Epidermal melanocyte (primary cell): ENCODE results near the gene USP17L11.
"Not testable (repeated sequence)": the region's sequence is repeated elsewhere in the genome, so short reads cannot be mapped to it uniquely, and the experiment has no call there.

Experiments
- DNase-seq: peaks from one replicate; pipeline ENCODE4 v3.0.0; 2011; ENCODE audit warnings: low spot score; ENCODE audit not compliant: insufficient read length

Gene USP17L11

GRCh38 chr4:9215105-9215504 lies at the start of gene USP17L11:
Gene USP17L11, plus strand, starts transcription at chr4:9215405. Its CDS starts 0 bp downstream, at chr4:9215405.
- DNase-seq: not testable (repeated sequence)

GRCh38 chr4:9165990-9166389 lies 49.2 kb upstream of the USP17L11 start:
- DNase-seq: not testable (repeated sequence)

- not testable (repeated sequence) for DNase-seq
Observed at GRCh38 chr4:9169791-9170459, 45.3 kb upstream of the USP17L11 start, which contains the start of gene FAM90A26. Gene FAM90A26, plus strand, starts transcription at chr4:9170409. Its CDS starts 2,764 bp downstream, at chr4:9173173.

GRCh38 chr4:9210357-9210756 lies 4.8 kb upstream of the USP17L11 start, which contains the start of gene USP17L10:
Gene USP17L10, plus strand, starts transcription at chr4:9210657. Its CDS starts 0 bp downstream, at chr4:9210657.
- not testable (repeated sequence) for DNase-seq

- DNase-seq: not testable (repeated sequence)
Observed at GRCh38 chr4:9214701-9215100, 504 bp upstream of the USP17L11 start.

- DNase-seq: not testable (repeated sequence)
Observed at GRCh38 chr4:9219852-9220251, 4.6 kb downstream of the USP17L11 start, which contains the start of gene USP17L12. Gene USP17L12, plus strand, starts transcription at chr4:9220152. Its CDS starts 0 bp downstream, at chr4:9220152.

GRCh38 chr4:9224596-9224995 lies 9.4 kb downstream of the USP17L11 start, which contains the start of gene USP17L13:
Gene USP17L13, plus strand, starts transcription at chr4:9224896. Its CDS starts 0 bp downstream, at chr4:9224896.
- not testable (repeated sequence) for DNase-seq

- not testable (repeated sequence) for DNase-seq
Observed at GRCh38 chr4:9230249-9230648, 15.0 kb downstream of the USP17L11 start.

GRCh38 chr4:9234085-9234484 lies 18.9 kb downstream of the USP17L11 start, which contains the start of gene USP17L15:
Gene USP17L15, plus strand, starts transcription at chr4:9234385. Its CDS starts 0 bp downstream, at chr4:9234385.
- not testable (repeated sequence) for DNase-seq

GRCh38 chr4:9238461-9238860 lies 23.3 kb downstream of the USP17L11 start:
- not testable (repeated sequence) for DNase-seq

- DNase-seq: not testable (repeated sequence)
Observed at GRCh38 chr4:9243579-9243978, 28.4 kb downstream of the USP17L11 start, which contains the start of gene USP17L17. Gene USP17L17, plus strand, starts transcription at chr4:9243879. Its CDS starts 0 bp downstream, at chr4:9243879.

GRCh38 chr4:9247953-9248680 lies 32.9 kb downstream of the USP17L11 start, which contains the start of gene USP17L18:
Gene USP17L18, plus strand, starts transcription at chr4:9248630. Its CDS starts 0 bp downstream, at chr4:9248630.
- DNase-seq: not testable (repeated sequence)

- DNase-seq: not testable (repeated sequence)
Observed at GRCh38 chr4:9253078-9253477, 37.9 kb downstream of the USP17L11 start, which contains the start of gene USP17L19. Gene USP17L19, plus strand, starts transcription at chr4:9253378. Its CDS starts 0 bp downstream, at chr4:9253378.

- not testable (repeated sequence) for DNase-seq
Observed at GRCh38 chr4:9257824-9258223, 42.6 kb downstream of the USP17L11 start, which contains the start of gene USP17L20. Gene USP17L20, plus strand, starts transcription at chr4:9258124. Its CDS starts 0 bp downstream, at chr4:9258124.

- not testable (repeated sequence) for DNase-seq
Observed at GRCh38 chr4:9262572-9262971, 47.4 kb downstream of the USP17L11 start, which contains the start of gene USP17L21. Gene USP17L21, plus strand, starts transcription at chr4:9262872. Its CDS starts 0 bp downstream, at chr4:9262872.
